Fibroblast of lung (primary cell): ENCODE results near the gene RBFOX1.

ENCODE experiments used
- CTCF ChIP-seq, 2 donors: IDR thresholded peaks in 1 of 2; conservative IDR thresholded peaks in 1 of 2; 1 replicate in 1 of 2; 2 replicates in 1 of 2; pipeline ENCODE4 v1.5.1; 2011 to 2012; ENCODE audit warnings: low read length in 2 of 2, control low read depth in 1 of 2, inconsistent platforms in 1 of 2, low read depth in 1 of 2, mild to moderate bottlenecking in 1 of 2
- EZH2 ChIP-seq: IDR thresholded peaks from 2 replicates; pipeline ENCODE4 v1.5.1; 2012; ENCODE audit warnings: low read length, control low read depth, mild to moderate bottlenecking; ENCODE audit errors: missing control alignments

- no peak for TF ChIP-seq EZH2
- no peak for TF ChIP-seq CTCF (conservative IDR thresholded peaks at IDR 0.05 in 1 of 2, IDR thresholded peaks at IDR 0.05 in 1 of 2; ENCODE audit: low read depth in 1 of 2, low read length in 2 of 2)
Observed at GRCh38 chr16:7319514-7319913, 13.1 kb upstream of the RBFOX1 start.
